ENCODE results near the gene FBN1. TPM values are rescaled to one million over a fixed set of nuclear protein-coding genes. Genes with fewer than 3 reads are reported as not detected.

FBN1 gene
- total RNA-seq, 1 donor: 0.52 TPM

DNA sequence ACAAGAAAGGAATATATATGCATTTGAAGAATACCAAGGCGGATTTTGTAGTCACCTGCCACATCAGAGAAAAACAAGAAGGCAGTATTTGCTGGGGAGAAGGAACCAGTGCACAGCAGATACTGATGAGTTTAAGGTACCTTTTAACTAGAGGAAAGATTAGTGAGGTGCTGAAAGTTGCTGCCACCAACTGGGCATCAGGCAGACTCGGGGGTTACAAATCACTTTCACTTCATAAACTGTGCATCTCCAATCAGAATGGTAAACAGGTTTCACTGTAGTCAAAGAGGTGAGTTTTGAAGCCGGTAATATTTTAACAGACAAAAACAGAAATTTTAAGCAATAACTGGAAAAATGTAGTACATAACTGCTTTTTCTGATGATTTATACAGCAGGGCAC, 4.1 kb downstream of the FBN1 start:
- Histone ChIP-seq H3K27me3 (ENCODE audit: insufficient read depth, low read length) (peaks cover 27% of the 10 kb centered on the region), H3K4me3 (ENCODE audit: low read length) (no peak overlapping the region), H3K9me3 (ENCODE audit: low read depth, low read length) (no peaks in the 10 kb centered on the region), H3K4me1 (ENCODE audit: insufficient read depth, low read length) (peaks cover 8% of the 10 kb centered on the region)

DNA sequence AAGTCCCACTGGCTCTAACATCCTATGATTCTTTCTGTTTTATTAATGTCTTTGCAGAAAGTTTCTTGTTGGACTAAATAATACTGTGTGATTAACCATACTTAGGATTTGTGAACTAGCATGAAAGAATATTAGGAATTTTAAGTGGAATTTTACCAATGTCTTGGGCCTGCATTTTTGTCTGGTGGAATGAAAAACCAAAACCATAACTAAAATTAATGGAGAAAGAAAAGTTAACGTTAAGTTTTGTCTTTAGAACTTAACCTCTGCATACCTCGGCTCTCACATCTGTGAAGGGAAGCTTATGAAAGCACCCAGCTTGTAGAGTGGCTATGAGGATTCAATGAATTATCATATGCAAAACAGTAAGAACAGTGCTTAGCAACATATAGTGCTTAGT, 6.5 kb downstream of the FBN1 start:
- Histone ChIP-seq H3K27me3 (ENCODE audit: insufficient read depth, low read length) (peaks cover 14% of the 10 kb centered on the region), H3K4me3 (ENCODE audit: low read length) (no peak overlapping the region)

DNA sequence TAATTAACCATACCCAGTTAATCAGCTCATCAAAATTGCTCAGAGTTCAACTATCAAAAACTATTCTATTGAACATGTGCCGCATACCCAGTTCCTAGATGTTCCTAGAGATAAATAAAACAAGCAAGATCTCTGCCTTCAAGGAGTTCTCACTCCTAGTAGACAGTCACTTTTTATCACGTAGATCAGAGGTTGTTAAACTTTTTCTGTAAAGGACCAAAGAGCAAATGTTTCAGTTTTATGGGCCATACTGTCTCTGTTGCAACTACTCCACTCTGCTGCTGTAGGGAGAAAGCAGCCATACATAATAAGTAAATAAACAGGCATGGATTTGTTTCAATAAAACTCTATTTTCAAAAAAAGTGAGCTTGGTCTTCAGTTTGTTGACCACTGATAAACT, 7.9 kb downstream of the FBN1 start:
- H3K4me1 ChIP-seq (ENCODE audit: insufficient read depth, low read length): no peaks in the 10 kb centered on the region
- no peaks in the 10 kb centered on the region for H3K9me3 ChIP-seq (ENCODE audit: low read depth, low read length)
- no peak overlapping the region for H3K4me3 ChIP-seq (ENCODE audit: low read length)

More for the DNA sequence above, 6.5 kb downstream of the FBN1 start:
- Histone ChIP-seq H3K9me3 (ENCODE audit: low read depth, low read length) (no peaks in the 10 kb centered on the region), H3K4me1 (ENCODE audit: insufficient read depth, low read length) (no peaks in the 10 kb centered on the region)

DNA sequence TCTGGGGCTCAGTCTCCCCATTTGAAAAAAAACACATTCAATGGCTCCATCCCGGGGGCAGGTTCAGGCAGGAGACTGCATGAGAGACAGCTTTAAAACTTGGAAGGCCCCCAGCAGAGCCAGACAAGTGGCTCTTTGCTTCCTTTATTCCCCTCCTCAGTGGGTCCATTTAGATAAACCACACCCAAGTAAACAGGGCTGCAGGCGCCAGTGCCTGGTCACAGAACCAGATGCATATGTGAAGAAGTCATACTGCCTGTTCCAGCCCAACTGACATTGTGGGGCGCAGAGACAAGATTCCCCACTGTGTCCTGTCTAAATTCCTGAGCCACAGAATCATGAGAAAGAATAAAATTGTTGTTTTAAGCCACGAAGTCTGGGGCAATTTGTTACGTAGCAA, 9.0 kb downstream of the FBN1 start:
- H3K9me3 ChIP-seq (ENCODE audit: low read depth, low read length): no peaks in the 10 kb centered on the region
- no peaks in the 10 kb centered on the region for H3K27me3 ChIP-seq (ENCODE audit: insufficient read depth, low read length)
- H3K4me1 ChIP-seq (ENCODE audit: insufficient read depth, low read length): no peaks in the 10 kb centered on the region
- H3K4me3 ChIP-seq (ENCODE audit: low read length): no peak overlapping the region

More for the DNA sequence above, 7.9 kb downstream of the FBN1 start:
- peaks cover under 1% of the 10 kb centered on the region for H3K27me3 ChIP-seq (ENCODE audit: insufficient read depth, low read length)

DNA sequence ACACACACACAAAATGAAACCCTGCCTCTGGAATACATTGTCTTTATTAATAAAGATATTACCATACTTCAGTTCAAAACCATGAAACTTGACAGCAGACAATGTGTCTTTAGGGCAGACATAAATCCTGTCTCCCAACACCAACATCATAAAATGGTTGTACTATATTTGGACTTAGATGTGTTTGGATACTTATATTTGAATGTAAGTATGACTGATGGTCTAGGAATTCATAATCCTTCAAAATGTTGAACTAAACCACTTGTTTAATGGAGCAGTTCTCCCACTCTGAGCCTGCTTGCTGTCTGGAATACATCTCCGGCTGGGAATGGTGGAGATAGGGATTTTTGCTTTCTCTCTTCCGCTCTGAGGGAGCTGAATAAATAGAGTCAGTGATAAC, 10.6 kb downstream of the FBN1 start:
- Histone ChIP-seq H3K9me3 (ENCODE audit: low read depth, low read length) (no peaks in the 10 kb centered on the region), H3K27me3 (ENCODE audit: insufficient read depth, low read length) (no peaks in the 10 kb centered on the region), H3K4me1 (ENCODE audit: insufficient read depth, low read length) (no peaks in the 10 kb centered on the region), H3K4me3 (ENCODE audit: low read length) (no peak overlapping the region)

DNA sequence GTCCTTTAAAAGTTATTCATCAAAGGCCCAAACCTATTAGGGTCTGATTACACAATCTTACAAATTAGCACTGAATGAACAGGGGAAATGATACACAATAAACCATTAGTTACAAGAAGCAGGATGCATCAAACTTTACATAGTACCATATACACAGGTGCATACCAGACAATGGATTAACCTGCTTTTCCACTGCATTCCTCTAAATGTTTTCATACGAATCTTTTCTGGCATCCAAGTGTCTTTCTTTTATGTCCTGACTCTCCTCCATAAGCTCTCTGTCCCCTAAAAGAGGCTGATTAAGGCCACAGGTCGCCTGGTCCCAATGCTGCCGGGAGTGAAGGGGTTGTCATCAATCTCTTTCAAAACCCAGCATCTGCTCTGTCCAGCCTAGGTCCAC, 11.4 kb downstream of the FBN1 start:
- H3K9me3 ChIP-seq (ENCODE audit: low read depth, low read length): no peaks in the 10 kb centered on the region
- no peaks in the 10 kb centered on the region for H3K27me3 ChIP-seq (ENCODE audit: insufficient read depth, low read length)
- H3K4me1 ChIP-seq (ENCODE audit: insufficient read depth, low read length): no peaks in the 10 kb centered on the region
- H3K4me3 ChIP-seq (ENCODE audit: low read length): no peak overlapping the region

DNA sequence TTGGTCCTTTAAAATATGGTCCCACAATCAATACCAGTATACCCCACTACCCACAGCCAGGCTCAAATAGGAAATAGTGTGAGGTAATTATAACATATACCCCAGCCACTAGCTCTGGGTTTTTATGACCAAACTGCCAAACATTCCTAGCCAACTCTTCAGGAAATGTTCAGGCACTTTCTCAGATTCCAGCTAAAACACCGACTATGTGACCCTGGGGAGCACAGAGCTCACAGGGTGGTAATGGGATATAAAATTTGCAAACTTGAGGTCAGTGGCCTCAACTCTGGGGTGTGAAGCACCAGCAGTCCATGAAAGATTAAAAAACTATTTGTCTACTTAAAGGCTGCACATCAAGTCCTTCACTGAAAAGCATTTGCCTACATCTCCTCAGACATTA, 12.9 kb downstream of the FBN1 start:
- H3K4me3 ChIP-seq (ENCODE audit: low read length): no peak overlapping the region
- H3K4me1 ChIP-seq (ENCODE audit: insufficient read depth, low read length): no peaks in the 10 kb centered on the region
- no peaks in the 10 kb centered on the region for H3K27me3 ChIP-seq (ENCODE audit: insufficient read depth, low read length)
- no peaks in the 10 kb centered on the region for H3K9me3 ChIP-seq (ENCODE audit: low read depth, low read length)

DNA sequence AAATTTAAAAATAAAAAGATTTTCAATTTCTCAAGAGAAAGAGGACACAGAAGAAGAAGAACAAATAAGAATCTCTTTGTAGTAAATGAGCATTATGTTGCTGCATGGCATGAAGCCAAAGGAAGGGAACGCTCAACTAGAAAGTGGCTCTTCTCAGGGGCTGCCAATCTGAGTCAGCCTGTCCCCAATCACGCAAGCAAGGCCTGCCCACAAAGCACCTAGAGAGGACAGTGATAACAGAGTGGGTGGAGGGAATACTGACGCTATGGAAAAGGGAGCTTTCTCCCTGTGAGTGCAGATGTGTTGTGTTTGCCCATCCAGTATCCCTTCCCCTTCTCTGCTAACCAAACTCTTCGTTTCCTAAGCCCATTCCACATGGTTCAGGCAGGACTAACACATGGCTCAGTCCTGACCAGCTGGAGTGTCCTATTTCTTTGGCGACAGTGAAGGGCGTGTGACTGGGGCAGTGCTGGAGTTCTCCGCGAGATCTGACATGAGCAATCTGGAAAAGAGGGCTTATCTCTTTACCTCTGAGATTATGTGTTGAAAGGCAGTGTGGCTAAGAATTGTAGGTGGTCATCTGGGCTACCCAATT, 14.2 kb downstream of the FBN1 start:
- H3K27me3 ChIP-seq (ENCODE audit: insufficient read depth, low read length): no peaks in the 10 kb centered on the region

DNA sequence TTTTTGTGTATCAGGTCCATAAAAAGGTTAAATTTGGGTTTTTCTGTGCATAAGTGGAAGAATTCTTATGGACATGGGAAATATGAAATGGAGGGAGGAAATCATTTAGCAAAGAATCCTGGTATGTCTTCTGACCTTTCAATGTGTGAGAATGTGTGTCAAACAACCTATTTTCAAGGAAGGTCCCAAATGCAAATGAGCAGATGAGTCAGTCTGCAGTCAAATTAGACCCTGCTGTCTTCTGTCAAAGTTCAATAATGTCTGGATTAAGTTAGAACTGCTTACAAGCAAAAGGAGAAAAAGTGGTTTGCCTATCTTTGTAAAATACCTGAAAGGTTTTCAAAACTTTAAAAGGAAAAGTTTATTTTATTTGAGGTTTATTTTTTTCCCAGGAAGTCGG, 15.3 kb downstream of the FBN1 start:
- Histone ChIP-seq H3K27me3 (ENCODE audit: insufficient read depth, low read length) (no peaks in the 10 kb centered on the region), H3K9me3 (ENCODE audit: low read depth, low read length) (no peaks in the 10 kb centered on the region), H3K4me1 (ENCODE audit: insufficient read depth, low read length) (no peaks in the 10 kb centered on the region), H3K4me3 (ENCODE audit: low read length) (no peak overlapping the region)

More for the DNA sequence above, 14.2 kb downstream of the FBN1 start:
- no peaks in the 10 kb centered on the region for H3K9me3 ChIP-seq (ENCODE audit: low read depth, low read length)
- no peak overlapping the region for H3K4me3 ChIP-seq (ENCODE audit: low read length)
- no peaks in the 10 kb centered on the region for H3K4me1 ChIP-seq (ENCODE audit: insufficient read depth, low read length)

DNA sequence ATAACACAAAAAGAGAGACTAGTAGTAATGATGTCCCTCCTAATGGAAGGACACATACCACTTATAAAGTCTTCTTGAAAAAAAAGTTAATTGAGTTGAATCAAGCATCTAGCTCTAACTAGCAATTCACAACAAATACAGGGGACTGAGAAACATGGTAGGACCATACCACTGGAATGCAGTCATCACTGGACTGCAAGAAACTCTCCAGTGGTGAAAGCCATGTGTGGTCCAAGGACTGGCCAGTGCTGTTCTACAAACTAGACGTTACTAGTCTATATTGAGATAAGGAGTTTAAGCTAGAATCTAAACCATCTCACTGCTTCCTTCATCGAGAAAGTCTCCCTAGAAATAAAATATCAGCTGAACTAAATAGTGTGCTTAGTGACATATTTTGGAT, 16.7 kb downstream of the FBN1 start:
- Histone ChIP-seq H3K27me3 (ENCODE audit: insufficient read depth, low read length) (no peaks in the 10 kb centered on the region), H3K4me3 (ENCODE audit: low read length) (no peak overlapping the region), H3K4me1 (ENCODE audit: insufficient read depth, low read length) (no peaks in the 10 kb centered on the region), H3K9me3 (ENCODE audit: low read depth, low read length) (no peaks in the 10 kb centered on the region)

DNA sequence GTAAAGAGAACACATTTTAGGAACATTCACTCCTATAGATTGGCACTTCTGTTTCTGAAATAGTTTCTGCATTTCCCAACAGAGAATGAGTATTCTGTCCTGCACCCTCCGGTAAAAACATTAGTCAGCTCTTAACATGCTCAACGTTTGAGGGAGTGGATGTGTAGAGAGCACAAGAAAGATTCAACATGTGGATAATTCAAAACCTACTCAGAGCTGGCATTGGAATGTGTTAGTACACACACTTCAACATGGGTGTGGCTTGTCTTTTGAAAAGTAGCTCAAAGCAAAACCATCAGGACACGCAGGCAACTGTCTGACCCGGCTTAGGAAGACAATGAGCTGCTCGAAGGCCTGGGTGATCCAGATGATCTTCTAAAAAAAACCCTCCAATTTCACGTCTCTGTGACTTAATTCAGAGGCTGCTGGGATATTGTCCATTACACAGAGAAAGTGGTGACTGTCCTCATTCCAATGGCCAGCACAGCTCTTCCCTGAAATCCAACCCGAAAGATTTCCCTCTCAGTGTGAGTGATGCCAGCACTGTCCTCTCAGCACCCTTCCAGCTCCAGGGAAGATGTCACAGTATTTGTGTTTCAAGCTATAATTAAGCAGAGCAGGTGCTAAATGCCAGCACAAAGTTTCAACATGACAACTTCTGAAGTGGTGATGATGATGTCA, 18.1 kb downstream of the FBN1 start:
- Histone ChIP-seq H3K4me3 (ENCODE audit: low read length) (no peak overlapping the region), H3K27me3 (ENCODE audit: insufficient read depth, low read length) (no peaks in the 10 kb centered on the region), H3K4me1 (ENCODE audit: insufficient read depth, low read length) (no peaks in the 10 kb centered on the region), H3K9me3 (ENCODE audit: low read depth, low read length) (no peaks in the 10 kb centered on the region)

DNA sequence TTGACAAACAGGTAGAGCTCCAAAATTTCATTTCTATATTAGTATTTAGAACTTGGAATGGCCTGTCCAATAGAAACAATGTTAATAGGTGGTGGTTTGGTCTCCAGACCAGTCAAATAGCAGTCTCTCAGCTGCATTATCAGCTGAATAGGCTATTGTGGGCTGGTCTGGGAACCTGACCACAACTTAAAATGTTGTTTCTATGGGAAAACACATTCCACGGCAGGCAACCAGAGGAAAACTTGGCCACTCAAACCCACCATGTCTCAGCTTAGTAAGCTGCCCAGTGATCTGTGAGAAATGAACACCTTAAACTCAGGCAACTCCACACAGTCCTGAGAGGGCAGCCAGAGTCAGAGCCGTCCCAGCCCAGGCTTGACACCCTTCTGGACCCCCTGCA, 20.4 kb downstream of the FBN1 start:
- no peaks in the 10 kb centered on the region for H3K27me3 ChIP-seq (ENCODE audit: insufficient read depth, low read length)
- H3K9me3 ChIP-seq (ENCODE audit: low read depth, low read length): no peaks in the 10 kb centered on the region
- no peaks in the 10 kb centered on the region for H3K4me1 ChIP-seq (ENCODE audit: insufficient read depth, low read length)
- H3K4me3 ChIP-seq (ENCODE audit: low read length): no peak overlapping the region

DNA sequence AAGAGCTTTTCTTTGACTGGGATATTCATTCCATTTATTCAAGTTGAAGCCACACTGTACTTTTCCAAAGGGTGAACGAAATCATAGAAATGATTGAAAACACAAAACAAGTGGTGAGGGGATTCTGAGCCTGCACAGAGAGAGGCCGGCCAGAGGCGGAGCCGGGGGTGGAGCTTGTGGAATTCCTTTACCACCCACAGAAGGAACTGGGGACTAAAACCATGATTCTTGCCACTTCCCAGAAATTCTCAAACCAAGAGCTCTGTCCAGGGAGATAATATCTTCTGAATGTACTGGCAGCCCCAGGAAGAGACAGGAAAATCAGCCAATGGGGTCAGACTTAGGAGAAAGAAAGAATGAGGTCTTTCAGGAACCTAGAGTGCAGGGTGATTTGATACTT, 20.8 kb downstream of the FBN1 start:
- no peaks in the 10 kb centered on the region for H3K4me1 ChIP-seq (ENCODE audit: insufficient read depth, low read length)
- H3K4me3 ChIP-seq (ENCODE audit: low read length): no peak overlapping the region
- H3K9me3 ChIP-seq (ENCODE audit: low read depth, low read length): no peaks in the 10 kb centered on the region
- H3K27me3 ChIP-seq (ENCODE audit: insufficient read depth, low read length): no peaks in the 10 kb centered on the region

DNA sequence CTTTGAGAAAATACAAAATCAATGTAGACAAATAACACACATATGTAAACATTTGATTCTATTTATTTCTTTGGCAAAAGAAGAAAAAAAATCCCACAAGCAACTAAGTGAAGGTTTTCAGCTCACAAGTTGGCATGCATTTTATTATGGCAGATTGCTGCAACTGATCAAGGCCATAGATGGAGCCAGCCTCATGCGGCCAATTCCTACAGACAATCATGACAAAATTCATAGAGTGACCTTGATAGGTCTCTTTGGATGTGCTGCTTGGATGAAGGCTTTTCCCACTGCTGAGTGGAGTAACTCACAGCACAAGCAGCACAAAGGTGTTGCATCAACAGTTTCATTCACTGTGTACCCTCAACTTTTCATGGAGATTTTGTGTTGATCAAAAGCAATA, 22.1 kb downstream of the FBN1 start:
- Histone ChIP-seq H3K4me1 (ENCODE audit: insufficient read depth, low read length) (no peaks in the 10 kb centered on the region), H3K4me3 (ENCODE audit: low read length) (no peak overlapping the region), H3K27me3 (ENCODE audit: insufficient read depth, low read length) (no peaks in the 10 kb centered on the region), H3K9me3 (ENCODE audit: low read depth, low read length) (no peaks in the 10 kb centered on the region)

DNA sequence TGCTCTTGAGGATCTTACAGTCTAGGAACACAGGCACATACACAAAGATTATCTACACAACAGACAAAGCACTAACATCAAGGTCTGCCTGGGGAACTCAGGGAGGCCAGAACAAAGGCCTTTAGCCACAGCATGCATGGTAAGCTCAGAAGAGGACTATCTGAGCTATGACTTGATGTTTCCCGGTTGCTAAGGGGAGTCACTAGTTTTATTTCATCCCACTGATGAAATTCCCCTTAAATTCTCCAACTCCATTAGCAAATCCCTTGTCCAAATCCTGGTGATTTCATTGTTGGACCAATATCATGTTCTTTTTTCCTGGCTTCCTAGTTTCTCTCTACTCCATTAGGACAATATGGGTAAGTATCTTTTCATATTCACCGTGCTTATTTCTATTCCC, 23.3 kb downstream of the FBN1 start:
- Histone ChIP-seq H3K4me3 (ENCODE audit: low read length) (no peak overlapping the region), H3K9me3 (ENCODE audit: low read depth, low read length) (no peaks in the 10 kb centered on the region), H3K4me1 (ENCODE audit: insufficient read depth, low read length) (no peaks in the 10 kb centered on the region), H3K27me3 (ENCODE audit: insufficient read depth, low read length) (no peaks in the 10 kb centered on the region)

DNA sequence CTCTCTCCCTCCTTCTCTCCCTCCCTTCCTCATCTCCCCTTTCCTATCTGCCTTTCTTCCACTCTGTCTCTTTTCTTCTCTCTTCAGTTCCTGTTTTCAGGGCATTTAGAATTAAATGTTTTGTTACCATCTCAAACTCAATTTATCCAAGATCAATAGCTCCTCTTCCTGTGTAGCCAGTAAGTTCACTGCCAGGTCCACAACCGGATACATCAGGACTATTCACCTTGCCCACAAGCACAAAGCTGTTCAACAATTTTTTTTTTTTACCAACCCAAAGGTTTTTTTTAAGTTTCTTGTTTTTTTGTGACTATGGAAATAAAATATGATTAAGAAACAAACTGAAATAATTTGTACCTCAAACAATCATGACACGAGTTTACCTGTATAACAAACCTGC, 26.1 kb downstream of the FBN1 start:
- no peaks in the 10 kb centered on the region for H3K9me3 ChIP-seq (ENCODE audit: low read depth, low read length)
- H3K4me1 ChIP-seq (ENCODE audit: insufficient read depth, low read length): no peaks in the 10 kb centered on the region
- no peaks in the 10 kb centered on the region for H3K27me3 ChIP-seq (ENCODE audit: insufficient read depth, low read length)
- H3K4me3 ChIP-seq (ENCODE audit: low read length): no peak overlapping the region
